HepG2 (cell line): ENCODE measurements around the gene TSKU. TPM values are rescaled to one million over a fixed set of nuclear protein-coding genes. Genes with fewer than 3 reads are reported as not detected.
A peak's percentile ranks its signal among the peaks of the same experiment; 100 is the strongest.

Experiments
- BHLHE40 ChIP-seq: IDR thresholded peaks from 2 replicates; pipeline ENCODE4 v1.6.1; 2011; ENCODE audit warnings: low read length, improper control_type of control experiment
- BORCS8-MEF2B ChIP-seq: sonication (generic); formaldehyde crosslinking; IDR thresholded peaks from 2 replicates; pipeline ENCODE4 v1.8.0; 2022; ENCODE audit warnings: mild to moderate bottlenecking, missing genetic modification reagents
- DPF2 ChIP-seq: sonication (generic); formaldehyde crosslinking; IDR thresholded peaks from 2 replicates; pipeline ENCODE4 v1.4.0; 2020; ENCODE audit warnings: mild to moderate bottlenecking, low read depth, missing genetic modification reagents, borderline replicate concordance
- DR1 ChIP-seq: sonication (generic); formaldehyde crosslinking; IDR thresholded peaks from 2 replicates; pipeline ENCODE4 v1.8.0; 2021; ENCODE audit warnings: mild to moderate bottlenecking, missing genetic modification reagents, inconsistent platforms
- E2F5 ChIP-seq: sonication (generic); formaldehyde crosslinking; conservative IDR thresholded peaks from 2 replicates; pipeline ENCODE4 v1.4.0; 2020; ENCODE audit warnings: missing genetic modification reagents
- ELF3 ChIP-seq: IDR thresholded peaks from 2 replicates; pipeline ENCODE4 v1.6.1; 2016; ENCODE audit warnings: missing genetic modification reagents, missing compliant biosample characterization
- HMGXB4 ChIP-seq, 2 experiments: sonication (generic) in 1 of 2; formaldehyde crosslinking in 1 of 2; IDR thresholded peaks; 2 replicates each; pipeline versions ENCODE4 v1.4.0 to v1.6.1; 2018 to 2020; ENCODE audit warnings: missing genetic modification reagents in 2 of 2, borderline replicate concordance in 1 of 2, low read depth in 1 of 2, mild to moderate bottlenecking in 1 of 2, missing biosample characterization in 1 of 2
- HNF1B ChIP-seq: sonication (generic); formaldehyde crosslinking; IDR thresholded peaks from 2 replicates; pipeline ENCODE4 v1.5.1; 2020; ENCODE audit warnings: mild to moderate bottlenecking, moderate library complexity, missing genetic modification reagents
- HNRNPH1 ChIP-seq: fragments of 200-400 bp; formaldehyde crosslinking; optimal IDR thresholded peaks from 2 replicates; pipeline ENCODE3; 2017; ENCODE audit warnings: mild to moderate bottlenecking, low read depth, low read length
- KLF16 ChIP-seq, 2 experiments: sonication (generic) in 1 of 2; formaldehyde crosslinking in 1 of 2; IDR thresholded peaks; 2 replicates each; pipeline versions ENCODE4 v1.6.1 to v1.8.0; 2016 to 2023; ENCODE audit warnings: missing genetic modification reagents in 2 of 2, missing compliant biosample characterization in 1 of 2
- MXD4 ChIP-seq: IDR thresholded peaks from 2 replicates; pipeline ENCODE4 v1.6.1; 2016; ENCODE audit warnings: mild to moderate bottlenecking, missing biosample characterization, missing genetic modification reagents
- MYPOP ChIP-seq: sonication (generic); formaldehyde crosslinking; IDR thresholded peaks from 2 replicates; pipeline ENCODE4 v1.8.1; 2023; ENCODE audit warnings: mild to moderate bottlenecking, moderate library complexity, missing genetic modification reagents
- SP1 ChIP-seq, 2 experiments: fragments of 450-650 bp in 1 of 2; sonication (generic) in 1 of 2; formaldehyde crosslinking in 1 of 2; IDR thresholded peaks; 2 replicates each; pipeline versions ENCODE4 v1.4.0 to v1.6.1; 2016 to 2020; ENCODE audit warnings: missing genetic modification reagents in 1 of 2
- TBP ChIP-seq: sonication (generic); formaldehyde crosslinking; IDR thresholded peaks from 2 replicates; pipeline ENCODE4 v1.5.0; 2020; ENCODE audit warnings: missing genetic modification reagents
- TSC22D2 ChIP-seq: sonication (generic); formaldehyde crosslinking; IDR thresholded peaks from 2 replicates; pipeline ENCODE4 v1.5.1; 2020; ENCODE audit warnings: missing genetic modification reagents, mild to moderate bottlenecking, borderline replicate concordance
- ZNF296 ChIP-seq: sonication (generic); formaldehyde crosslinking; conservative IDR thresholded peaks from 2 replicates; pipeline ENCODE4 v1.5.0; 2020; ENCODE audit warnings: mild to moderate bottlenecking, missing genetic modification reagents
- ZNF33B ChIP-seq: sonication (generic); formaldehyde crosslinking; IDR thresholded peaks from 2 replicates; pipeline ENCODE4 v1.5.1; 2020; ENCODE audit warnings: mild to moderate bottlenecking, missing genetic modification reagents
- ZNF414 ChIP-seq: sonication (generic); formaldehyde crosslinking; IDR thresholded peaks from 2 replicates; pipeline ENCODE4 v1.5.0; 2020; ENCODE audit warnings: missing genetic modification reagents
- ZNF570 ChIP-seq: sonication (generic); formaldehyde crosslinking; IDR thresholded peaks from 2 replicates; pipeline ENCODE4 v1.4.0; 2020; ENCODE audit warnings: mild to moderate bottlenecking, missing genetic modification reagents, borderline replicate concordance
- ZNF605 ChIP-seq: sonication (generic); formaldehyde crosslinking; IDR thresholded peaks from 2 replicates; pipeline ENCODE4 v1.8.0; 2022; ENCODE audit warnings: mild to moderate bottlenecking, missing genetic modification reagents
- ZNF616 ChIP-seq: sonication (generic); formaldehyde crosslinking; IDR thresholded peaks from 2 replicates; pipeline ENCODE4 v1.5.0; 2020; ENCODE audit warnings: low read depth, mild to moderate bottlenecking, missing genetic modification reagents
- ZNF639 ChIP-seq: conservative IDR thresholded peaks from 2 replicates; pipeline ENCODE4 v1.6.1; 2018; ENCODE audit warnings: missing genetic modification reagents
- ZNF747 ChIP-seq: sonication (generic); formaldehyde crosslinking; IDR thresholded peaks from 2 replicates; pipeline ENCODE4 v1.8.1; 2023; ENCODE audit warnings: missing genetic modification reagents, mild to moderate bottlenecking, borderline replicate concordance
- polyA plus RNA-seq, 8 experiments: library from polyadenylated mRNA; depleted of rRNA in 3 of 8; stranded (reverse) in 7 of 8; unstranded in 1 of 8; fragments of >200 nt; fragmentation: Illumina TruSeq in 4 of 8; extraction: Trizol in 4 of 8; gene quantifications; 2 replicates each; pipeline versions ENCODE4 v1.2.1 to v1.2.3, GENCODE V29; 2011 to 2016; ENCODE audit warnings: low read depth in 4 of 8, missing spikeins in 1 of 8, mixed read lengths in 1 of 8; ENCODE audit not compliant: insufficient read depth in 1 of 8
- total RNA-seq, 5 experiments: library from RNA; depleted of rRNA; stranded (reverse); fragments of >200 nt; fragmentation: Illumina TruSeq; extraction: Trizol; gene quantifications; 2 replicates each; pipeline ENCODE4 v1.2.3, GENCODE V29; 2016; ENCODE audit warnings: low read depth in 1 of 5

TSKU gene
- total and polyA plus RNA-seq, 2 of the 13 experiments (the other 11 are each of a cell fraction or from before 2014, with no cell fraction given), result 20.3 to 21.4 TPM

GRCh38 chr11:76765863-76766350, 17.2 kb upstream of the TSKU start (continued):
- TF ChIP-seq ZNF570 (CRISPR knock-in tag) (no peak), ZNF605 (CRISPR knock-in tag) (no peak), ZNF747 (CRISPR knock-in tag) (no peak), BORCS8-MEF2B (CRISPR knock-in tag) (0 out of 2 replicates have a peak, but pooled peaks have one; percentile 28), ELF3 (CRISPR knock-in tag) (no peak), ZNF33B (CRISPR knock-in tag) (no peak), HNRNPH1 (no peak), MXD4 (no peak), HNF1B (CRISPR knock-in tag) (peak; percentile 76; the same call in 1 of the 2 replicates), ZNF616 (CRISPR knock-in tag) (no peak), HMGXB4 (CRISPR knock-in tag; IDR thresholded peaks at IDR 0.05; ENCODE audit: borderline replicate concordance in 1 of 2, low read depth in 1 of 2) (no peak), TSC22D2 (CRISPR knock-in tag) (no peak), KLF16 (CRISPR knock-in tag; IDR thresholded peaks at IDR 0.05) (no peak), TBP (CRISPR knock-in tag) (no peak), BHLHE40 (no peak), ZNF414 (CRISPR knock-in tag) (no peak), SP1 (IDR thresholded peaks at IDR 0.05) (no peak), SP1 (CRISPR knock-in tag; IDR thresholded peaks at IDR 0.05) (no peak), E2F5 (CRISPR knock-in tag) (no peak), ZNF296 (CRISPR knock-in tag) (no peak), MYPOP (no peak), DR1 (no peak), ZNF639 (no peak), DPF2 (CRISPR knock-in tag) (no peak)
